ENCODE measurements around the gene LRRIQ1.

LRRIQ1 gene

DNA sequence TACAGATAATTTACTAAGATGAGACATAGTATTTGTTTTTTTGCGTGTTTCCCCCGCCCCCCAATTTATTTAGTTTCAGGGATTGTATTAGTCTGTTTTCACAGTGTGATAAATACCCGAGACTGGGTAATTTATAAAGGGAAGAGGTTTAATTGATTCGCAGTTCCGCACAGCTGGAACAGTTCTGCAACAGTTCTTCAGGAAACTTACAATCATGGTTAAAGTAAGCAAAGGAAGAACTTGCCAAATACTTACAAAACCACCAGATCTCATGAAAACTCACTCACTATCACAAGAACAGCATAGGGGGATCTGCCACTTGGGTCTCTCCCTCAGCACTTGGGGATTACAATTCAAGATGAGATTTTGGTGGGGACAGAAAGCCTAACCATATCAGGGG lies 48.9 kb downstream of the LRRIQ1 start:
- Mint-ChIP-seq H3K27me3 (no peaks in the 10 kb centered on the region), H3K4me3 (no peak overlapping the region), H3K36me3 (no peaks in the 10 kb centered on the region), H3K9me3 (peaks cover 2% of the 10 kb centered on the region), H3K4me1 (no peaks in the 10 kb centered on the region), H3K27ac (no peak overlapping the region)
- CTCF ChIA-PET, result no interaction called here
- no peak for DNase-seq

DNA sequence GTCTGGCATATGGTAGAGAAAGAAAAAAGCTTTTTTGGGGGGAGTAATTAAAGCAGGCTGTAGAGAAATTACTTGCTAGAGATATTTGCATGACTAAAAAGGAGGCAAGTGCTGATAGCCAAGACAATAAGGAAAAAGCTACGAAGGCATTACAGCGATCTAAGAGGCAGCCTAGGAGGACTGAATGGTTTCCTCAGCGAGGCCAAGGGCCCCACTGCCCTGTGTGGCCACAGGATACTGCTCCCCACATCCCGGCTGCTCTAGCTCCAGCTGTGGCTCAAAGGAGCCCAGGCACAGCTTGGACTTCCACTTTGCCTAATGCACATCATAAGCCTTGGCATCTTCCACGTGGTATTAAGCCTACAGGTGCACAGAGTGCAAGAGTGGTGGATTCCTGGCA lies 53.6 kb downstream of the LRRIQ1 start:
- Mint-ChIP-seq H3K27ac (peak overlapping the region; percentile 31), H3K36me3 (no peaks in the 10 kb centered on the region), H3K27me3 (no peaks in the 10 kb centered on the region), H3K4me1 (no peaks in the 10 kb centered on the region), H3K4me3 (no peak overlapping the region), H3K9me3 (peaks cover 2% of the 10 kb centered on the region)
- no peak for DNase-seq
- CTCF ChIA-PET, result interaction anchor here (0.6 kb wide), 1 partner anchor 1655 kb away, joined by 3 read pairs; no protein-coding TSS in a partner anchor

DNA sequence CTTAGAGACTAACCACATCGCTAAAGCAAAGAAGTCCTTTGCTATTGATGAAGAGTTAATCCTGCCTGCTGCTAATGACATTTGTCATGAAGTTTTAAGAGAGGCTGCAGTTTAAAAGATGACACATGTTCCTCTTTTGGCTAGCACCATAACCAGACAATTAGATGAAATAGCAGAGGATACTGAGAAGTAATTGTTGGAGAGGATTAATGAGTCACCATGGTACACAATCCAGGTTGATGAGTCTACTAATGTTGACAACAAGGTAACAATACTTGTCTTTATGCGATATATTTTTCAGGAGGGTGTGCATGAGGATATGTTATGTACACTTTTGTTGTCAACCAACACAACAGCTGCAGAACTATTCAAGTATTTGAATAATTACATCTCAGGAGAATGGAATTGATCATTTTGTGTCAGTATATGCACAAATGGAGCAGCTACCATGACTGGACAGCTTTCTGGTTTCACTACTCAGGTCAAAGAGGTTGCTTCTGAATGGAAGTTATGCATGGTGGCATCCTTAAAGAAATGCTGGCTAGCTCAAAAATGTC lies 56.7 kb downstream of the LRRIQ1 start:
- no peak overlapping the region for H3K4me3 Mint-ChIP-seq
- H3K4me1 Mint-ChIP-seq, result no peaks in the 10 kb centered on the region
- no peaks in the 10 kb centered on the region for H3K36me3 Mint-ChIP-seq
- CTCF ChIA-PET, result no interaction called here
- peaks cover 2% of the 10 kb centered on the region for H3K9me3 Mint-ChIP-seq
- H3K27me3 Mint-ChIP-seq, result no peaks in the 10 kb centered on the region
- H3K27ac Mint-ChIP-seq, result no peak overlapping the region
- DNase-seq, result no peak

- CTCF ChIA-PET, result no interaction called here
- Mint-ChIP-seq H3K27me3 (no peaks in the 10 kb centered on the region), H3K27ac (no peak overlapping the region), H3K4me1 (no peaks in the 10 kb centered on the region), H3K9me3 (no peaks in the 10 kb centered on the region), H3K36me3 (no peaks in the 10 kb centered on the region), H3K4me3 (no peak overlapping the region)
- no peak for DNase-seq
Observed at GRCh38 chr12:85095501-85095900, 59.4 kb downstream of the LRRIQ1 start.

DNA sequence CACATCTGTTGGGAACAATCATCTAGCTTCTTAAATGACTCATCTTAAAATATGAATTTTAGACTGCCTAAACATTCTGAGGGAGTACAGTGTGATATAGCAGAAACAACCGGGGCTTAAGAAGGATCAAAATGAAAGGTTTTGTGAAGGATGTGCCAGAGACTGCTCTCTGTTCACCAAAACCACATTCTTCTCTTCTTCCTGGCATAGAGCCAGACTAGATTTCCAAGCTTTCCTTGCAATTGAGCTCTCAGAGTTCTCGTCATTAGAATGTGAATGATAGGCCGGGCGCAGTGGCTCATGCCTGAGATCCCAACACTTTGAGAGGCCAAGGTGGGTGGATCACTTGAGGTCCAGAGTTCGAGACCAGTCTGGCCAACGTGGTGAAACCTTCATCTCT lies 94.5 kb downstream of the LRRIQ1 start:
- Mint-ChIP-seq H3K9me3 (no peaks in the 10 kb centered on the region), H3K4me1 (no peaks in the 10 kb centered on the region), H3K27me3 (no peaks in the 10 kb centered on the region), H3K27ac (no peak overlapping the region), H3K4me3 (no peak overlapping the region), H3K36me3 (no peaks in the 10 kb centered on the region)
- DNase-seq, result no peak
- CTCF ChIA-PET, result no interaction called here

- no peaks in the 10 kb centered on the region for H3K36me3 Mint-ChIP-seq
- DNase-seq, result no peak
- no peaks in the 10 kb centered on the region for H3K27me3 Mint-ChIP-seq
- H3K27ac Mint-ChIP-seq, result no peak overlapping the region
- H3K4me1 Mint-ChIP-seq, result no peaks in the 10 kb centered on the region
- H3K4me3 Mint-ChIP-seq, result no peak overlapping the region
- CTCF ChIA-PET, result no interaction called here
- peaks cover 2% of the 10 kb centered on the region for H3K9me3 Mint-ChIP-seq
Observed at GRCh38 chr12:85138833-85139232, 102.7 kb downstream of the LRRIQ1 start.

GRCh38 chr12:85147331-85147730 lies 111.2 kb downstream of the LRRIQ1 start:
- Mint-ChIP-seq H3K36me3 (no peaks in the 10 kb centered on the region), H3K4me1 (no peaks in the 10 kb centered on the region), H3K27me3 (no peaks in the 10 kb centered on the region), H3K4me3 (no peak overlapping the region), H3K27ac (no peak overlapping the region), H3K9me3 (peaks cover 6% of the 10 kb centered on the region)
- DNase-seq, result no peak
- CTCF ChIA-PET, result no interaction called here

DNA sequence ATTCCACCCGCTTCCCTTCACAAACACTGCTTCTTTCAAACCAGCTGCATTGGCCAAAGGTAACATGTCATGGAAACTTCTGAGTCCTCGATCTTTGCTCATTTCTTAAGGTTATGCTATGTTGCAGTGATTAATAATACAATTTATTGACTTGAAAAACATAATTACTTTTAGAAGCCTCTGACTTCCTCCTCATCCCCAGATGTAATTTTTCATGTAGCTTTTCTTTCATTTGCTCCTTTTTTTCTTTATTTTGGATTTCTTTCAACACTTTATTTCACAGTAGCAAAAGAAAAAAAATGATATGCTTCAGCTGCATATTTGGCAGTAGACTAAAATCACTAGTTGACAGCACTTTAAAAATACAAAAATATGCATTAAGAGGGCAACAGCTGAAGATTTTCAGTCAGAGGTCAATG lies 116.2 kb downstream of the LRRIQ1 start:
- H3K27me3 Mint-ChIP-seq, result no peaks in the 10 kb centered on the region
- no peaks in the 10 kb centered on the region for H3K4me1 Mint-ChIP-seq
- CTCF ChIA-PET, result no interaction called here
- DNase-seq, result no peak
- no peak overlapping the region for H3K27ac Mint-ChIP-seq
- peaks cover 4% of the 10 kb centered on the region for H3K9me3 Mint-ChIP-seq
- H3K4me3 Mint-ChIP-seq, result no peak overlapping the region
- H3K36me3 Mint-ChIP-seq, result no peaks in the 10 kb centered on the region

DNA sequence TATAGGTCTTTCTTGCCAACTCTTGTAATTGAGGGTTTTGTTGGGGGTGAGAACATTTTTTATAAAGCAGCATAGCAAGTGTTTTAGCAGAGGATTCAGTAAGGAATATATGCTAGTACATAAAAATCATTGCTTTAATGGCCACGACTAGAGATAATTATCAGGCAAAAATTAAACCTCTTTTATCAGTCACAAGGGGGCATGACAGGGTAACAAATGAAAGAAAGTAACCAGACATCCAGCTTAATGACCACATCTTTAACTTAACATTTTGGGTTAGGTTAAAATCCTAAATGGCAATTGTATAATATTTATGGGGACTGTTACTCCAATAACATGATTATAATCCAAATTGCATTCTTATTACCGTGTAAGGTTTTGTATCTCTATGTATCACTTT lies 119.6 kb downstream of the LRRIQ1 start:
- Mint-ChIP-seq H3K9me3 (no peaks in the 10 kb centered on the region), H3K4me3 (no peak overlapping the region), H3K4me1 (no peaks in the 10 kb centered on the region), H3K27ac (no peak overlapping the region), H3K27me3 (no peaks in the 10 kb centered on the region), H3K36me3 (no peaks in the 10 kb centered on the region)
- no peak for DNase-seq
- CTCF ChIA-PET, result no interaction called here

- Mint-ChIP-seq H3K9me3 (no peaks in the 10 kb centered on the region), H3K4me3 (no peak overlapping the region), H3K27ac (no peak overlapping the region), H3K4me1 (no peaks in the 10 kb centered on the region), H3K36me3 (no peaks in the 10 kb centered on the region), H3K27me3 (no peaks in the 10 kb centered on the region)
- DNase-seq, result no peak
- CTCF ChIA-PET, result no interaction called here
Observed at GRCh38 chr12:85156569-85156968, 120.4 kb downstream of the LRRIQ1 start.

- Mint-ChIP-seq H3K27me3 (no peaks in the 10 kb centered on the region), H3K4me3 (no peak overlapping the region), H3K4me1 (no peaks in the 10 kb centered on the region), H3K9me3 (no peaks in the 10 kb centered on the region), H3K36me3 (no peaks in the 10 kb centered on the region), H3K27ac (no peak overlapping the region)
- CTCF ChIA-PET, result no interaction called here
- no peak for DNase-seq
Observed at GRCh38 chr12:85157035-85157603, 121.0 kb downstream of the LRRIQ1 start.

DNA sequence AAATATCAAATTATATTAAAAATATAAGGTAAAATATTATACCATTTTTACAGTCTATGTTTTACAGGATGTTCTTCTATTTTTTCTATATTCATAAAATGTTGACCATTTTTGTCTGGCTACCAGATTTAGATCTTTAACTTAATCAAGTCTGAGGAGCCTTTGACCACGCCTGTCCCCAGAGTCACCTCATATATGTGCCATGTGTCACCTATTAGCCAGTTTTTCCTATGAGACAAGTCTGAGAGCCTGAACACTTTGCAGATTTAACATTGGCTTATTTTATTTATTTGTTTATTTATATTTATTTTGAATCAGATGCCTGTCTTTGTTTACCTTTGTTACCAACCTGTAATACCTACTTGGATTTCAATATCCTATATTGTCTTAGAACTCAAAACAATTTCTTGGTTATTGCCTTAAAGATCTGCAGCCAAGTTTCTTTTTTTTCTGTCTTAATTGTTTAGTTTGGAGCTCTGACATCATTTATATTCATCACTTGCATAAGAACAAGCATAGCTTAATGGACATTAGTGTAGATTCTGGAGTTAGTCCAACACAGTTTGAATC lies 127.7 kb downstream of the LRRIQ1 start:
- H3K27me3 Mint-ChIP-seq, result no peaks in the 10 kb centered on the region
- H3K27ac Mint-ChIP-seq, result no peak overlapping the region
- no peak for DNase-seq
- H3K36me3 Mint-ChIP-seq, result no peaks in the 10 kb centered on the region
- H3K9me3 Mint-ChIP-seq, result no peaks in the 10 kb centered on the region
- no peaks in the 10 kb centered on the region for H3K4me1 Mint-ChIP-seq
- H3K4me3 Mint-ChIP-seq, result no peak overlapping the region
- CTCF ChIA-PET, result no interaction called here

DNA sequence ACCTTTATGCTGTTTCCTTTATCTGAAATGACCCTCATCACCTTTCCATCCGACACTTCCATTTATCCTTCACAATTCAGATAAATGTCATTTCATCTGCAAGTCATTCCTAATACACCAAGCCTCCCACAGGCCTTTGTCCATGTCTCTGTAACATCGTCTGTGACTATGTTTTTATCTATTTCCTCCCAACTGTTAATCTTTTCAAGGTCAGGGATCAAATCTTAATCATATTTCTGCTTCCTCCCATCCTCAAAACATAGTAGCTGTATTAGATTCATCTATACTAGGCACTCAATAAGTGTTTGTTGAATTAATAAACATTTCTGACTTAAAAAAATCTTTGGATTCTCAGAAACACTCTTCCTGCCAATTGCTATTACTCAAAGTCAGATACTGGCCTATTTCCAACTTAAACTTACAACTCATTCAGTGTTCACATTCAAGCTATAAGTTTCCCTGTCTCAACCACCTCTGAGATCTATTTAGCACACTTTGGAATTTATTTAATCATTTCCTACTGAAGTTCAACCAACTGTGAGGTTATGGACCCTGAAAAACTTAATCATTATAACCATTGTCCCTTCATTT lies 143.6 kb downstream of the LRRIQ1 start:
- H3K27ac Mint-ChIP-seq, result no peak overlapping the region
- DNase-seq, result no peak
- no peaks in the 10 kb centered on the region for H3K27me3 Mint-ChIP-seq
- no peak overlapping the region for H3K4me3 Mint-ChIP-seq
- no peaks in the 10 kb centered on the region for H3K36me3 Mint-ChIP-seq
- CTCF ChIA-PET, result no interaction called here
- no peaks in the 10 kb centered on the region for H3K4me1 Mint-ChIP-seq
- no peaks in the 10 kb centered on the region for H3K9me3 Mint-ChIP-seq

GRCh38 chr12:85182699-85183098 lies 146.5 kb downstream of the LRRIQ1 start:
- Mint-ChIP-seq H3K27ac (no peak overlapping the region), H3K27me3 (no peaks in the 10 kb centered on the region), H3K36me3 (no peaks in the 10 kb centered on the region), H3K4me1 (no peaks in the 10 kb centered on the region), H3K9me3 (no peaks in the 10 kb centered on the region), H3K4me3 (no peak overlapping the region)
- no peak for DNase-seq
- CTCF ChIA-PET, result no interaction called here

DNA sequence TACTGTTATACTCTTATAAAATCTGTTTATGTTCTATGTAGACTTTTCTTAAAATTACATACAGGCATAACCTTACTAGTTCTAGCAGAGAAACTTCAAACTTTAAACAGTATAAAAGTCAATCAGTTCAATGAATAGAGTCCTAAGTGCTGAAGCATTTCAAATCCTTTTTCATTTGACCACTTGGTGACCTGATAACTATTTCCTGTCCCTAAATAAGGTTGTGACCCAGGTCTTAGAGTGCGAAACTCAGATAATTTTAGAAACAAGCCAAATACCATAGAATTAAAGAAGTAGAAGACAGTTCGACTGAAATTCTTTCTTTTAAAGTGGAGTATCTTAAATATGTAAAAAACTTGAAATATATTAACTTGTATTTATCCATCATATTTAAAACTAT lies 147.7 kb downstream of the LRRIQ1 start:
- Mint-ChIP-seq H3K9me3 (no peaks in the 10 kb centered on the region), H3K27me3 (no peaks in the 10 kb centered on the region), H3K4me1 (no peaks in the 10 kb centered on the region), H3K4me3 (no peak overlapping the region), H3K27ac (no peak overlapping the region), H3K36me3 (no peaks in the 10 kb centered on the region)
- CTCF ChIA-PET, result no interaction called here
- no peak for DNase-seq
